Panc1 (cell line): Measurements from ENCODE around the gene PROX1. TPM values are rescaled to one million over a fixed set of nuclear protein-coding genes. Genes with fewer than 3 reads are reported as not detected.

Experiments used
- ATAC-seq: fragments of 200-7000 bp; cut with Tn5 transposase; 2 replicates; pipeline ENCODE4 v1.9.1; 2020; ENCODE audit warnings: mild to moderate bottlenecking, moderate library complexity
- BruUV-seq: library from RNA; stranded (reverse); fragments of 400-500 nt; replicated peaks from 2 replicates; lab custom pipeline; 2021; lab: Mats Ljungman, UMichigan
- CTCF ChIA-PET: fragments of 300-600 bp; sonication (Branson Sonifier 250); formaldehyde crosslinking; loops from one replicate; lab custom pipeline; 2022; ENCODE audit warnings: antibody characterized with exemption; lab: Charles Lee
- POLR2A ChIA-PET: fragments of 300-600 bp; sonication (Branson Sonifier 250); formaldehyde crosslinking; loops from one replicate; lab custom pipeline; 2022; ENCODE audit warnings: antibody characterized with exemption; lab: Charles Lee
- DNase-seq: peaks from one replicate; pipeline ENCODE4 v3.0.0-alpha.2; 2010; ENCODE audit warnings: low read depth, low spot score
- H3K27ac ChIP-seq: 2 replicates; pipeline ENCODE4 v1.5.1; 2011; ENCODE audit warnings: mild to moderate bottlenecking, low read length, inconsistent platforms
- H3K27me3 ChIP-seq: fragments of 200-500 bp; sonication (Bioruptor generic); 2 replicates; pipeline ENCODE4 v1.6.0; 2014; ENCODE audit warnings: low read length, inconsistent platforms; ENCODE audit not compliant: control insufficient read depth, insufficient read depth
- H3K36me3 ChIP-seq: fragments of 200-500 bp; sonication (Bioruptor generic); 2 replicates; pipeline ENCODE4 v1.5.1; 2014; ENCODE audit warnings: inconsistent platforms, mild to moderate bottlenecking, low read length, moderate library complexity; ENCODE audit not compliant: control insufficient read depth, insufficient read depth
- H3K4me1 ChIP-seq: 2 replicates; pipeline ENCODE4 v1.5.1; 2011; ENCODE audit warnings: inconsistent platforms, mild to moderate bottlenecking, low read length, moderate library complexity; ENCODE audit not compliant: control insufficient read depth, insufficient read depth
- H3K4me3 ChIP-seq, 2 experiments: 2 replicates each; pipeline ENCODE4 v1.5.1; 2011 to 2012; ENCODE audit warnings: low read depth in 2 of 2, low read length in 2 of 2, mild to moderate bottlenecking in 2 of 2, inconsistent platforms in 1 of 2, moderate library complexity in 1 of 2
- H3K9me3 ChIP-seq: fragments of 200-500 bp; sonication (Bioruptor generic); 2 replicates; pipeline ENCODE4 v1.5.1; 2014; ENCODE audit warnings: low read depth, mild to moderate bottlenecking, inconsistent platforms, low read length, moderate library complexity; ENCODE audit not compliant: control insufficient read depth, insufficient read depth
- POLR2AphosphoS5 ChIP-seq: IDR thresholded peaks from 2 replicates; pipeline ENCODE4 v1.6.1; 2012; ENCODE audit warnings: mild to moderate bottlenecking, low read depth, low read length, moderate library complexity
- REST ChIP-seq, 2 experiments: IDR thresholded peaks; 2 replicates each; pipeline ENCODE4 v1.6.1; 2011 to 2012; ENCODE audit warnings: low read depth in 2 of 2, control low read depth in 1 of 2, low read length in 1 of 2, mild to moderate bottlenecking in 1 of 2, moderate library complexity in 1 of 2; ENCODE audit not compliant: insufficient read depth in 1 of 2
- SIN3A ChIP-seq: IDR thresholded peaks from 2 replicates; pipeline ENCODE4 v1.6.1; 2012; ENCODE audit warnings: low read depth, mild to moderate bottlenecking, low read length, moderate library complexity, borderline replicate concordance; ENCODE audit not compliant: insufficient read depth
- TCF7L2 ChIP-seq: IDR thresholded peaks from 2 replicates; pipeline ENCODE4 v1.6.1; 2011; ENCODE audit warnings: mild to moderate bottlenecking, low read depth, low read length, inconsistent platforms
- in situ Hi-C: cut with HindIII; loops from 2 replicates; pipeline ENCODE4 v1.10.0; 2016; ENCODE audit warnings: low sequenced_read_pairs, low pct_unique_long_range_greater_than_20kb
- intact Hi-C: fragments of 100-400 bp; cut with micrococcal nuclease; formaldehyde crosslinking; loops from one replicate; pipeline ENCODE4 v1.10.0; 2022; ENCODE audit not compliant: unreplicated experiment
- total RNA-seq: library from RNA; stranded (reverse); gene quantifications from one replicate; pipeline ENCODE4 v1.2.1, GENCODE V29; 2021; ENCODE audit not compliant: unreplicated experiment
- TF ChIP-seq, protein P1 (sequence below): fragments of 450-650 bp; IDR thresholded peaks from 2 replicates; pipeline ENCODE4 v1.5.1; 2017; ENCODE audit warnings: mild to moderate bottlenecking

The PROX1 gene
- total RNA-seq, 1 experiment from 2014 or later, result 0.13 TPM

GRCh38 chr1:213939888-213940287 is 47.9 kb upstream of the PROX1 start:
- TF ChIP-seq, protein P1, sequence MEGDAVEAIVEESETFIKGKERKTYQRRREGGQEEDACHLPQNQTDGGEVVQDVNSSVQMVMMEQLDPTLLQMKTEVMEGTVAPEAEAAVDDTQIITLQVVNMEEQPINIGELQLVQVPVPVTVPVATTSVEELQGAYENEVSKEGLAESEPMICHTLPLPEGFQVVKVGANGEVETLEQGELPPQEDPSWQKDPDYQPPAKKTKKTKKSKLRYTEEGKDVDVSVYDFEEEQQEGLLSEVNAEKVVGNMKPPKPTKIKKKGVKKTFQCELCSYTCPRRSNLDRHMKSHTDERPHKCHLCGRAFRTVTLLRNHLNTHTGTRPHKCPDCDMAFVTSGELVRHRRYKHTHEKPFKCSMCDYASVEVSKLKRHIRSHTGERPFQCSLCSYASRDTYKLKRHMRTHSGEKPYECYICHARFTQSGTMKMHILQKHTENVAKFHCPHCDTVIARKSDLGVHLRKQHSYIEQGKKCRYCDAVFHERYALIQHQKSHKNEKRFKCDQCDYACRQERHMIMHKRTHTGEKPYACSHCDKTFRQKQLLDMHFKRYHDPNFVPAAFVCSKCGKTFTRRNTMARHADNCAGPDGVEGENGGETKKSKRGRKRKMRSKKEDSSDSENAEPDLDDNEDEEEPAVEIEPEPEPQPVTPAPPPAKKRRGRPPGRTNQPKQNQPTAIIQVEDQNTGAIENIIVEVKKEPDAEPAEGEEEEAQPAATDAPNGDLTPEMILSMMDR, result no peak
- TF ChIP-seq POLR2AphosphoS5 (no peak), SIN3A (no peak), REST (IDR thresholded peaks at IDR 0.05; ENCODE audit: insufficient read depth in 1 of 2, low read depth in 2 of 2, low read length in 1 of 2) (no peak), TCF7L2 (no peak)
- intact Hi-C loops, result no loop called here
- H3K27me3 ChIP-seq, result no peaks in the 10 kb centered on the region
- no peaks in the 10 kb centered on the region for H3K4me1 ChIP-seq
- ATAC-seq (no peak), DNase-seq (no peak)
- CTCF ChIA-PET, result no interaction called here
- BruUV-seq, result no TSS peak
- no peak overlapping the region for H3K27ac ChIP-seq
- in situ Hi-C loops, result no loop called here
- H3K9me3 ChIP-seq, result no peaks in the 10 kb centered on the region
- H3K36me3 ChIP-seq, result no peaks in the 10 kb centered on the region
- no peak overlapping the region for H3K4me3 ChIP-seq
- POLR2A ChIA-PET, result no interaction called here

GRCh38 chr1:213940947-213941346 is 46.8 kb upstream of the PROX1 start:
- DNase-seq (no peak), ATAC-seq (no peak)
- Histone ChIP-seq H3K27me3 (no peaks in the 10 kb centered on the region), H3K4me3 (no peak overlapping the region), H3K4me1 (no peaks in the 10 kb centered on the region), H3K9me3 (no peaks in the 10 kb centered on the region), H3K36me3 (no peaks in the 10 kb centered on the region), H3K27ac (no peak overlapping the region)
- intact Hi-C loops (no loop called here), in situ Hi-C loops (no loop called here)
- ChIA-PET CTCF (no interaction called here), POLR2A (no interaction called here)
- no TSS peak for BruUV-seq
- TF ChIP-seq SIN3A (no peak), REST (IDR thresholded peaks at IDR 0.05; ENCODE audit: insufficient read depth in 1 of 2, low read depth in 2 of 2, low read length in 1 of 2) (no peak), TCF7L2 (no peak), POLR2AphosphoS5 (no peak)
- TF ChIP-seq, protein P1, result no peak
